ENCODE measurements around the gene GJB5.

The GJB5 gene

DNA sequence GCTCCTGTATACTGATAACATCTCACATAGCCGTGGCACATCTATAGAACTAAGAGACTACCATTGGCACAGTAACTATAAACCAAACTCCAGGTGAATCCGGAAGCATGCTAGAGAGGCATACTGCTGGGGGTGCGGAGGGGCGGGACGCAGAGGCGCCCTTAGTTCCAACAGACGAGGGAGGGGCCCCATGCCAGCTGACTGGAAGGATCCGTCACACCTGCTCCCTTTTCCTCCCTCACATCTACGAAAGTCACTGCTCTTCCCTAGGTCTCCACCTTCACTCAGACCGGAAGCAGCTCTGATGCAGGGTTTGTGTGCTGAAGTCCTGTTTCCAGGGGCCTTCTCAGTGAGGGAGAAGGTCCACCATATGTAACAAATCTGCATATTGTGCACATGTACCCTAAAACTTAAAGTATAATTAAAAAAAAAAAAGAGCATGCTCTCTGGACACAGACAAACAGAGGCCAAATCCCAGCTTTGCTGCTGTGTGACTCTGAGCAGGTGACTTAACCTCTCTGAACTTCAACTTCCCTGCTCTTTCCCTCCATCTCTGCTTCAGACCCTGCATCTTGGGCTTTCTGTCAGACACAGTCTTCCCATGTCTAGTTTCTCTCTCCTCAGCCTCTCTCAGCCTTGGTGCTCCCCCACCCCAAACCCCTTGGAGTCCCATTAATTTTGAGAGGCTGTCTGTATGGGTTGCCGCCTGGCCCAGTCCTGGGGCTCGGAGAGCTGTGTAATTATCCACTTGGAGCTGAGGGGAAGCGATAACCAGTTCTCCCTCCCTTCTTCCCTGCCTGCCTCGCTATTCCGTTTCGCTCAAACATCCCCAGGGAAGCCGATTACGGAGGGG lies 7.8 kb upstream of the GJB5 start:
- H3K79me1 ChIP-seq (ENCODE audit: low read length) = no peaks in the 10 kb centered on the region
- DNase-seq = no peak
- no peak overlapping the region for H3K4me3 ChIP-seq (ENCODE audit: low read depth, low read length)

DNA sequence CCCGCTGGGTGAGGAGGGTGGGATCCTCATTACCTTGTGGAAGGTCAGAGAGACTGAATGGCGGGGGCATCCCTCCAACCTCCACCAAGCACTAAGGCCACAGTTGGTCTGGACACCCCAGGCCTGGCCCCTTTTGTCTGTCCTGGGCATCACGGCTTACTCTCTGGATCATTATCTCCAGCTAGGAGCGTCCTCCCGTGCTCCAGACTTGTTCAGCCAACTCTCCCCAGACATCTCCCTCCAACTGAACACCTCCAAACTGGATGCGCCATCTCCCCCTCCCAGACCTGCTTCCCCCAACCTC lies 7.3 kb upstream of the GJB5 start:
- no peak overlapping the region for H3K9ac ChIP-seq (ENCODE audit: low read length)
- H3K4me1 ChIP-seq (ENCODE audit: control insufficient read depth in 1 of 2, insufficient read depth in 2 of 2, low read length in 2 of 2) = no peaks in the 10 kb centered on the region
- H4K12ac ChIP-seq (ENCODE audit: low read depth, low read length) = no peak overlapping the region
- H3K9me3 ChIP-seq (ENCODE audit: insufficient read depth, low read depth, low read length) = no peaks in the 10 kb centered on the region
- H2BK5ac ChIP-seq (ENCODE audit: low read depth, low read length, poor library complexity) = no peak overlapping the region
- no peak overlapping the region for H3K4me3 ChIP-seq (ENCODE audit: low read depth, low read length)
- no peaks in the 10 kb centered on the region for H3K27me3 ChIP-seq (ENCODE audit: insufficient read depth, low read length)
- no peak overlapping the region for H3K27ac ChIP-seq (ENCODE audit: low read depth, low read length)
- no peak overlapping the region for H2BK12ac ChIP-seq (ENCODE audit: low read length)
- H3K4me2 ChIP-seq (ENCODE audit: low read length) = no peak overlapping the region
- no peaks in the 10 kb centered on the region for H3K79me2 ChIP-seq (ENCODE audit: control insufficient read depth, insufficient read depth, low read length, poor library complexity)
- H4K8ac ChIP-seq (ENCODE audit: low read depth, low read length) = no peak overlapping the region
- no peak overlapping the region for H2AFZ ChIP-seq (ENCODE audit: insufficient read depth, low read length, poor library complexity)
- H3K18ac ChIP-seq (ENCODE audit: low read length) = no peak overlapping the region
- H3K4ac ChIP-seq (ENCODE audit: low read depth, low read length) = no peak overlapping the region
- H3K36me3 ChIP-seq (ENCODE audit: control insufficient read depth in 1 of 2, insufficient read depth in 2 of 2, low read length in 2 of 2) = no peaks in the 10 kb centered on the region
- WGBS (ENCODE audit: extremely low coverage, insufficient coverage, insufficient read length) = no CpG with 5 or more reads among the region's 6 CpGs
- H3K79me1 ChIP-seq (ENCODE audit: low read length) = no peaks in the 10 kb centered on the region
- no peak overlapping the region for H2AK5ac ChIP-seq (ENCODE audit: low read length)
- H3K23ac ChIP-seq (ENCODE audit: low read length) = no peak overlapping the region
- no peak overlapping the region for H2BK120ac ChIP-seq (ENCODE audit: insufficient read depth, low read length, poor library complexity)
- no peak overlapping the region for H4K91ac ChIP-seq (ENCODE audit: low read depth, low read length)
- DNase-seq = no peak
- H3K14ac ChIP-seq (ENCODE audit: low read length) = no peak overlapping the region

More for the DNA sequence above, 7.8 kb upstream of the GJB5 start:
- no peaks in the 10 kb centered on the region for H3K36me3 ChIP-seq (ENCODE audit: control insufficient read depth in 1 of 2, insufficient read depth in 2 of 2, low read length in 2 of 2)
- H3K9me3 ChIP-seq (ENCODE audit: insufficient read depth, low read depth, low read length) = no peaks in the 10 kb centered on the region
- no peak overlapping the region for H3K4me2 ChIP-seq (ENCODE audit: low read length)
- WGBS (ENCODE audit: extremely low coverage, insufficient coverage, insufficient read length) = no CpG with 5 or more reads among the region's 18 CpGs
- H3K4ac ChIP-seq (ENCODE audit: low read depth, low read length) = no peak overlapping the region
- no peak overlapping the region for H3K14ac ChIP-seq (ENCODE audit: low read length)
- H2BK120ac ChIP-seq (ENCODE audit: insufficient read depth, low read length, poor library complexity) = no peak overlapping the region
- no peak overlapping the region for H4K8ac ChIP-seq (ENCODE audit: low read depth, low read length)
- H3K4me1 ChIP-seq (ENCODE audit: control insufficient read depth in 1 of 2, insufficient read depth in 2 of 2, low read length in 2 of 2) = peaks cover 0 to 2% of the 10 kb centered on the region in 2 experiments
- H3K27me3 ChIP-seq (ENCODE audit: insufficient read depth, low read length) = no peaks in the 10 kb centered on the region
- no peak overlapping the region for H4K12ac ChIP-seq (ENCODE audit: low read depth, low read length)
- H3K79me2 ChIP-seq (ENCODE audit: control insufficient read depth, insufficient read depth, low read length, poor library complexity) = no peaks in the 10 kb centered on the region
- no peak overlapping the region for H2AFZ ChIP-seq (ENCODE audit: insufficient read depth, low read length, poor library complexity)
- H2BK5ac ChIP-seq (ENCODE audit: low read depth, low read length, poor library complexity) = no peak overlapping the region
- no peak overlapping the region for H3K23ac ChIP-seq (ENCODE audit: low read length)
- no peak overlapping the region for H3K27ac ChIP-seq (ENCODE audit: low read depth, low read length)
- H4K91ac ChIP-seq (ENCODE audit: low read depth, low read length) = no peak overlapping the region
- no peak overlapping the region for H3K18ac ChIP-seq (ENCODE audit: low read length)
- H2AK5ac ChIP-seq (ENCODE audit: low read length) = no peak overlapping the region
- no peak overlapping the region for H3K9ac ChIP-seq (ENCODE audit: low read length)
- H2BK12ac ChIP-seq (ENCODE audit: low read length) = no peak overlapping the region

DNA sequence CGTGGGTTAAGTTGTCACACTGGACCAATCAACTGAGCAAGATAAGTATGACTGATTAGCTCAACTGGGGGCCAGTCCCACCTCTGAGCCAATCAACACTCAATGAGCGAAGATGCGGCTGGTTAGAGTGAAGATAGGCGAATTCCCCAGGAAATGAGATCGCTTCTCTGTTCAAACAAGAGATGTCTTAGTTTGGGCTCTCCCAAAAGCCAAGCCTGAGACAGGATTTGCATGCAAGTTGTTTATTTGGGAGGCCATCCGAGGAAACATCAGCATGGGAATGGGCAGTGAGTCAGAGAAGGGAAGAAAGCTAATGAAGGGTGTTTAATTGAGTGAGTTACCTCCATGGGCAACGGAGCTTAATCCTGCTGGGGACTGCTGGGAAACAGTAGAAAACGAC lies 4.9 kb upstream of the GJB5 start:
- Histone ChIP-seq H3K9ac (ENCODE audit: low read length) (no peak overlapping the region), H2BK5ac (ENCODE audit: low read depth, low read length, poor library complexity) (no peak overlapping the region), H3K4ac (ENCODE audit: low read depth, low read length) (no peak overlapping the region), H4K91ac (ENCODE audit: low read depth, low read length) (no peak overlapping the region), H3K36me3 (ENCODE audit: control insufficient read depth in 1 of 2, insufficient read depth in 2 of 2, low read length in 2 of 2) (no peaks in the 10 kb centered on the region), H2BK12ac (ENCODE audit: low read length) (no peak overlapping the region), H4K8ac (ENCODE audit: low read depth, low read length) (no peak overlapping the region), H3K4me3 (ENCODE audit: low read depth, low read length) (no peak overlapping the region), H2AFZ (ENCODE audit: insufficient read depth, low read length, poor library complexity) (no peak overlapping the region), H3K4me2 (ENCODE audit: low read length) (no peak overlapping the region), H4K12ac (ENCODE audit: low read depth, low read length) (no peak overlapping the region), H2BK120ac (ENCODE audit: insufficient read depth, low read length, poor library complexity) (no peak overlapping the region), H3K18ac (ENCODE audit: low read length) (no peak overlapping the region), H3K4me1 (ENCODE audit: control insufficient read depth in 1 of 2, insufficient read depth in 2 of 2, low read length in 2 of 2) (peaks cover 0 to under 1% of the 10 kb centered on the region in 2 experiments), H3K79me1 (ENCODE audit: low read length) (no peaks in the 10 kb centered on the region), H3K14ac (ENCODE audit: low read length) (no peak overlapping the region), H3K27me3 (ENCODE audit: insufficient read depth, low read length) (no peaks in the 10 kb centered on the region), H3K23ac (ENCODE audit: low read length) (no peak overlapping the region), H3K9me3 (ENCODE audit: insufficient read depth, low read depth, low read length) (no peaks in the 10 kb centered on the region), H3K27ac (ENCODE audit: low read depth, low read length) (no peak overlapping the region), H2AK5ac (ENCODE audit: low read length) (no peak overlapping the region), H3K79me2 (ENCODE audit: control insufficient read depth, insufficient read depth, low read length, poor library complexity) (no peaks in the 10 kb centered on the region)
- DNase-seq = no peak
- WGBS (ENCODE audit: extremely low coverage, insufficient coverage, insufficient read length) = no CpG with 5 or more reads among the region's 8 CpGs

DNA sequence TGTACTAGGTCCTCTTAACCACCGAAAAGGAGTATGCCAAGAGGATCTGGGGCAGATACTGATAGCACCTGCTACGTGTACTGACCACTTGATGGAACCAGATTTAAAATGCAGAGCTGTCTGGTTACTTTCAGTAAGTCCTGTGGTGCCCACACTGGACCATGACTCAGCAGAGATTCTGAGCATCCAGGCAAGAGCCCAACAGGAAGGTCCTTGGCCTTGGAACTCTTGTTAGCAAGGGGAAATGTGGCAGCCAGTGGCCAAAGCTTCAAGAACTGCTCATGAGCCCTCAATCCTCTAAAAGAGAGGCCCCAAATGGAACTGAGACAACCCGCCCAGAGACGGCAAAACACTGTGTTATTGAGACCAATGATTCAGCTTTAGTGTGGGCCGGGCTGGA lies 4.2 kb upstream of the GJB5 start:
- H4K8ac ChIP-seq (ENCODE audit: low read depth, low read length) = no peak overlapping the region
- peaks cover 0 to 3% of the 10 kb centered on the region in 2 experiments for H3K4me1 ChIP-seq (ENCODE audit: control insufficient read depth in 1 of 2, insufficient read depth in 2 of 2, low read length in 2 of 2)
- no CpG with 5 or more reads among the region's 5 CpGs for WGBS (ENCODE audit: extremely low coverage, insufficient coverage, insufficient read length)
- no peak overlapping the region for H4K12ac ChIP-seq (ENCODE audit: low read depth, low read length)
- no peak overlapping the region for H3K14ac ChIP-seq (ENCODE audit: low read length)
- H2BK120ac ChIP-seq (ENCODE audit: insufficient read depth, low read length, poor library complexity) = no peak overlapping the region
- H3K9me3 ChIP-seq (ENCODE audit: insufficient read depth, low read depth, low read length) = no peaks in the 10 kb centered on the region
- H2AFZ ChIP-seq (ENCODE audit: insufficient read depth, low read length, poor library complexity) = no peak overlapping the region
- no peak overlapping the region for H3K9ac ChIP-seq (ENCODE audit: low read length)
- no peak overlapping the region for H4K91ac ChIP-seq (ENCODE audit: low read depth, low read length)
- no peak overlapping the region for H3K23ac ChIP-seq (ENCODE audit: low read length)
- no peak overlapping the region for H3K18ac ChIP-seq (ENCODE audit: low read length)
- H3K79me2 ChIP-seq (ENCODE audit: control insufficient read depth, insufficient read depth, low read length, poor library complexity) = no peaks in the 10 kb centered on the region
- H3K4me3 ChIP-seq (ENCODE audit: low read depth, low read length) = no peak overlapping the region
- no peak for DNase-seq
- H2BK5ac ChIP-seq (ENCODE audit: low read depth, low read length, poor library complexity) = no peak overlapping the region
- H2BK12ac ChIP-seq (ENCODE audit: low read length) = no peak overlapping the region
- no peak overlapping the region for H3K4ac ChIP-seq (ENCODE audit: low read depth, low read length)
- no peaks in the 10 kb centered on the region for H3K36me3 ChIP-seq (ENCODE audit: control insufficient read depth in 1 of 2, insufficient read depth in 2 of 2, low read length in 2 of 2)
- H3K79me1 ChIP-seq (ENCODE audit: low read length) = no peaks in the 10 kb centered on the region
- no peaks in the 10 kb centered on the region for H3K27me3 ChIP-seq (ENCODE audit: insufficient read depth, low read length)
- no peak overlapping the region for H3K4me2 ChIP-seq (ENCODE audit: low read length)
- no peak overlapping the region for H2AK5ac ChIP-seq (ENCODE audit: low read length)
- no peak overlapping the region for H3K27ac ChIP-seq (ENCODE audit: low read depth, low read length)
